HG02678 (cell line): ENCODE data around the gene ADAMTSL2.

Source experiments
- ATAC-seq: cut with Tn5 transposase; IDR thresholded peaks from one replicate; pipeline ENCODE4 v1.9.1; 2021; ENCODE audit warnings: mild to moderate bottlenecking, moderate library complexity; ENCODE audit not compliant: unreplicated experiment

Gene ADAMTSL2

GRCh38 chr9:133618726-133619125, 84.2 kb downstream of the ADAMTSL2 start:
- ATAC-seq: no peak

DNA sequence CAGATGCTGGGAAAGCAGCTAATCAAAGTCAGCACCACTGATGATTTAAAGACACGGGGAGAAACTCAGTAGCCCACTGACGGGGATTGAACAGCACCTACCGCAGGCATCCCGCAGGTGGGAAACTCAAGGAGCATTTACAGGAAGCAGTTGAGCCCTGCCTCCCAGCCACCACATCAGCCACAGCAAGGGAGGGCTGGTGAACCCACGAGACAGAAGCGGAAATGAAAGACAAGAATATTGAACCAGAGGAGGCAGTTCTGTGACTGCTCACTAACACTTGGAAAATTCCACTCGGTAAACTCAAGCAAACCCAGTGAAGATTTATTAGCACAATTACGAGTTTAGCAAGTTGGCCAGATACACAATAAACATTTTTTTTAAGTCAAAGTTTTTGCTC, 85.3 kb downstream of the ADAMTSL2 start:
- no peak for ATAC-seq

GRCh38 chr9:133621725-133622267, 87.3 kb downstream of the ADAMTSL2 start:
- ATAC-seq: no peak

DNA sequence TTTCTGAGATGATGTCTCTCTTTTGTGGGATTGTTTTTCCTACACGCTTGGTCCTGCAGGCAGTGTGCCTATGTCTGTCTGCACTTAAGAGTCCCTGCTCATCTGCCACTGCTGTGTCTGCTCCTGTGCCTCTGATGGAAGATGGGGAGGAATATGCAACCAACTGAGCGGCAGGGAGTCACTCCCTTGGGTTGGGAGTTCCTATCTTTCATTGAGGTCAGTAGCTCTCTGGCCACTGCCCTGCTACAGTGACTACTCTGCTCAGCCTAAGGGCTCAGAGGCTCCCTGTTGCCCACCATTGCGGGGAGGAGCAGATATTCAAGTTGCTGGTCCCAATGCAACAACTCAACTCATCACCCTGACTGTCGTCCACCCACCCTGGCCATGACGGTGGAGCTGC, 88.1 kb downstream of the ADAMTSL2 start:
- no peak for ATAC-seq
